Stimulated activated CD4-positive, alpha-beta T cell treated with anti-CD3 and anti-CD28 coated beads, Interleukin-15, amount 100 ng/mL, for 48 hours (primary cell): ENCODE measurements around the gene ABCC1.

Source experiments
- DNase-seq, 2 donors: peaks; one replicate each; pipeline ENCODE4 v3.0.0-alpha.2; 2020; ENCODE audit warnings: low read depth in 2 of 2

ABCC1 gene

DNA sequence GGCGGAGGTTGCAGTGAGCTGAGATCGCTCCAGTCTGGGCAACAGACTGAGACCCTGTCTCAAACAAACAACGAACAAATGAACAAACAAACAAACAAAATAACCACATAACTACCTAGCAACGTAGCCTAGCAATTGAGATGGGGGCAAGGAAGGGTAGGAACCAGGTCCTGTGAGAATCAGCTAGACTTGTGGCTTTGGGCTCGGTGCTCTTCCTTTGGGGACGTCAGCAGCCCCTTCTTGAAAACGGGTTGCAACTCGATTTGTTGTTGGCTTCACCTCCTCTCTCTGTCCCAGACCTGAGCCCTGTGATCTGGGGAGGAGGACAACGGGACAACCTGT, 72.2 kb downstream of the ABCC1 start:
- DNase-seq: no peak

- no peak for DNase-seq
These were observed 72.7 kb downstream of the ABCC1 start for GRCh38 chr16:16021988-16022682.

DNA sequence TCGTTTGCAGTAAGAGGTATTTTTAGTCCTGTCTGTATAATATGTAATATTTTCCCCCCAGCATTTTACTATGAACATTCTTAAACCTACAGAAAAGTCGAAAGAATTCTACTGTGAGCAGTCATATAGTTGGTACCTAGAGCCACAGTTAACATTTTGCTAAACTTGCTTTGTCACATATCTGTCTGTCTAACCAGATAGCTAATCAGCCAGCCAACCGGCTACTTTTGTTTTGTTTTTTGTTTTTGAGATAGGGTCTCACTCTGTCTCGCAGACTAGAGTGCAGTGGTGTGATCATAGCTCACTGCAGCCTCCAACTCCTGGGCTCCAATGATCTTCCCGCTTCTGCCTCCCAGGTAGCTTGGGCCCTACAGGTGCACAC, 73.3 kb downstream of the ABCC1 start:
- no peak for DNase-seq

GRCh38 chr16:16025214-16025968, 76.0 kb downstream of the ABCC1 start:
- DNase-seq: peak; percentile 46 to 51

DNA sequence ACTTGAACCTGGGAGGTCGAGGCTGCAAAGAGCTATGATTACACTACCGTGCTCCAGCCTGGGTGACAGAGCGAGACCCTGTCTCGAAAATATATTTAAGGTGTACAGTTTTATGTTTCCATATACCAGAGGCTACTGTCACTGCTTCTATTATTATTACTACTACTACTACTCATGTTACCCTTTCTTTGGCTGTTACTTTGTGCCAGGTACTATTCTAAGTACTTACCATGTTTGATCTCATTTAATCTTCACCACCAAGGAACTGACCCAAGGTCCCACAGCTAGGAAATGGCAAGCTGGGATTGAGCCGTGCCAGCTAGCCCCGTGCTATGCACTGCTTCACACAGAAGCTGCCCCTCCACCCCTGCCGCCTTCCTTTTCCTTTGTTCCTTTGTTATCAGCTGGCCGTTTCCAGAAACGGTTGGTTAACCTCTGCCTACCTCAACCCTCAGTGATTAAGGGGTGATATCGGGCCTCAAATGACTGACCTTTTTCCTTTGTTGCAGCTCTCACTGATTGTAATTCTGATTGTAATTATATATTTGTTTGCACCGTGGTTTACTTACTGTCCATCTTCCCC, 78.4 kb downstream of the ABCC1 start:
- no peak for DNase-seq

GRCh38 chr16:16028311-16028999, 79.0 kb downstream of the ABCC1 start:
- DNase-seq: no peak

DNA sequence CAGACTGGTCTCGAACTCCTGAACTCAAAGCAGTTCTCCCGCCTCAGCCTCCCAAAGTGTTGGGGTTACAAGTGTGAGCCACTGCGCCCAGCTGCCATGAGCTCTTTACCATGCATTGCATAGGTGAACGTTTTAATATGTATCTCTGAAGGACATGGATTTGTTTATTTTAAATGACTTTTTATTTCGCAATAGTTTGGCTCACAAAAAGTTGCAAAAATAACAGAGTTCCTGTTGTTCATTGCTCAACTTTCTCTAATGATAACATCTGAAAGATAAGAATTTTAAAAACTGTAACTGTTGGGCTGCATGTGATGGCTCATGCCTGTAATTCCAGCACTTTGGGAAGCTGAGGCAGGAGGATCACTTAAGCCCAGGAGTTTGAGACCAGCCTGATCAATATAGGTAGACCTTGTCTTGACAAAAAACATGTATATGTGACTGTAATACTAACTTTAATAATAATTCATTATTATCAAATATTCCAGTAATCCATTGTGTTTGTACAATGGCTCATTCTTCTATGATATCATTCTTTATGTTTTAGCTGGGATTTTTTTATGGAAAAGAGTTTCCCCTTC, 80.1 kb downstream of the ABCC1 start:
- no peak for DNase-seq

GRCh38 chr16:16030449-16030848, 81.0 kb downstream of the ABCC1 start:
- DNase-seq: no peak

DNA sequence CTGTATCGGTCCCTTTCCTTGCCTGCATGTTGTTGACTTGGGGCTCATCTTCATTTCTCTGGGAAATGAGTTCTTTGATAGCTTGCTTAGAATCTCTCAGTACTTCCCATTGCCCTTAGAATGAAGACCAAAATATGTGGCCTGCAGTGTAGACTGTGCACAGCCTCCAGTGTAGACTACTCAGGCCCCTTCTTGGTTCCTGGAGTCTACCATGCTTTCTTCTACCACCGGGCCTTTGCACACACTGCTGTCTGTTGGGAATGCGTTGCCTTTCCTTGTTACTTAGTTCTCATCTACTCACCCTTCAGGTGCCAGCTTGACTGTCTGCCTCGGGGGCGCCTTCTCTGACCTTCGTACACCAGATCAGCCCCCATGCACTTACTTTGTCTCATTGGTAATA, 82.0 kb downstream of the ABCC1 start:
- no peak for DNase-seq

DNA sequence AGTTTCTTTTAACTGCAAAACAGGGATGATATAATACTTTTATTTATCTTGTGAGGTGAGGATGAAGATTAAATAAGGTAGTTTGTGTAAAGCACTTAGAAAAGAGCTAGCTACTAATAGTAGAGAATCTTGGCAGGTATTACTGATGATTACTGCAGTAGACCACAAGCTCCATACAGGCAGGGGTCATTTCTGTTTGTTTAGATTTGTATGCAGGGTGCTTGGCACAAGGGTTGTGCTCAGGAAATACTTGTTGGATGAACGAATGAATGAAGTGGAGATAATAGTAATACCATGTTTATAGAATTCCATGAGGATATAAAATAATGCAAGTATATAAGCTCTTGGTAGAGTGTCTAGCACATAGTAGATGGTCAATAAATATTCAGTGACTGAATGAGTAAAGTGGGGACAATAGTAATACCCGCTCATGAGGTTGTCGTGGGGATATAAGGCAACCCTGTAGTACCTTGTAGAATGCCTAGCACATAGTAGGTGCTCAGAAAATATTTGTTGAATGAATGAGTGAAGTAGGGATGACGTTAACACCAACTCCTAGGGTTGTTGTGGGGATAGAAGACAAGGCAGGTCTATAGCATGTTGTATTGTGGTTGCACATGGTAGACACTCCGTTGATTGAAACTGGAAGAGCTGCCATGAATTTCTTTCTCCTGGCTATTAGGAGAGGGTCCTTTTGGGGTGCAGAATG, 83.0 kb downstream of the ABCC1 start:
- no peak for DNase-seq

DNA sequence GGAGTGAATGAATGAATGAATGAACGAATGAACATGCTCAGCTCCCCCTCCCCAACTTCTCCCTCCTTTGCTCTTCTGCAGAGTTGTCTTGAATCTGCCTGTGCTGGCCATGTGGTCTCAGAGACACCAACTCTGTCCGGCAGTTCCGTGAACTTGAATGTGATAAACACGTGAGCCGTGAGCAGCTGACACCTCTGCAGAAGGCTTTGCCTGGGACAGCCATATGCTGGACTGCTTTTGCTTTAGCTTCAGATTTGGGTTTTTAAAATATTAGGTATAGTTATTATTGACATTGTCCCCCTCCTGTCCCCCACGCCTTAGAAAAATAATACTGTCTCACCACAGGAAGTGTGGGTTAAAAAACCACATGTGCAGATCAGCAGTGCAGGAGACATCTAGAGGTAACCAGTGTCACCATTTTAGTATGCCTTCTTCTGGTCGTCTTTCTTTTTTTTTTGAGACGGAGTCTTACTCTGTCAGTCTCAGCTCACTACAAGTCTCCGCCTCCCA, 83.8 kb downstream of the ABCC1 start:
- DNase-seq: no peak

DNA sequence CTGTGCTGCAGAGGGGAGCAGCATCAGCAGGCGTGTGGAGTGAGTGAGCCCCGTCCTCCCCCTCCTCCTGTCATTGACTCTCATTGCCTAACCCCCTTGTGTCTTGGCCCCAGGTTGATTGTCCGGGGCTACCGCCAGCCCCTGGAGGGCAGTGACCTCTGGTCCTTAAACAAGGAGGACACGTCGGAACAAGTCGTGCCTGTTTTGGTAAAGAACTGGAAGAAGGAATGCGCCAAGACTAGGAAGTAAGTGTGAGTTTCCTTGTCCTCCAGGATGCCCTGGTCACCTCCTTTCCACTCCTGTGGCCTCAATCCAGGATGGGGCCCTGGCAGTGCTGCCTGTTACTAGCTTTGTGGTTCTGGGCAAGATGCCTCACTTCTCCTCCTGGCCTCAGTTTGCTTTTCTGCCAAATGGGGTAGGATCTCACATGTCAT, 87.0 kb downstream of the ABCC1 start:
- no peak for DNase-seq

GRCh38 chr16:16037521-16037920, 88.1 kb downstream of the ABCC1 start:
- DNase-seq: no peak

DNA sequence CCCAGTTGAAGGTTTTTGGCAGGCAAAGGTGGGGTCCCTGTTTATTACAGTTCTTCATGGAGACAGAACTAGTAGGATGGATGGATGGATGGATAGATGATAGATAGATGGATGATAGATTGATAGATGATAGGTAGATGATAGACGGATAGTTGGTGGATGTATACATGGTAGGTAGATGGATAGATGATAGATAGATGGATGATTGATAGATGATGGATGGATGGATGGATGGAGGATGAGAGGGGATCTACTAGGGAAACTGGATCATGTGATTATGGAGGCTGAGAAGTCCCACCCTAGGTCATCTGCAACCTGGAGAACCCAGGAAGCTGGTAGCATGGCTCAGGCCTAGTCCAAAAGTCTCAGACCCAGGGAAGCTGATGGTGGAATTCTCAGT, 88.6 kb downstream of the ABCC1 start:
- no peak for DNase-seq

DNA sequence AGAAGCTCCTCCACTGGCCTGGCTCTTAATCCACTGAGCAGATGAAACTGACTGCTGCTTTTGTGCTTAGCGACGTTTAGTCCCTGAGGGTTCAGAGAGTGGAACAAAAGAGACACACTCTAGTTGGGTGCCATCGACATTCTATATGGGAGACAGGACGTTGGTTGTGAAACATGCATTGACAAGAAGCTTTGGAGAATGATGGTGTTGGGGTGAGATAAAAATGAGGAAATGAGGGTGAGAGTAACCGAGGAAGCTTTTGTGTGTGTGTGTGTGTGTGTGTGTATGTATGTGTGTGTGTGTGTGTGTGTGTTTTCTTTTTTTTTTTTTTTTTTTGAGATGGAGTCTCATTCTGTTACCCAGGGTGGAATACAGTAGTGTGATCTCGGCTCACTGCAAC, 89.5 kb downstream of the ABCC1 start:
- no peak for DNase-seq

GRCh38 chr16:16041196-16041892, 91.9 kb downstream of the ABCC1 start:
- DNase-seq: no peak

DNA sequence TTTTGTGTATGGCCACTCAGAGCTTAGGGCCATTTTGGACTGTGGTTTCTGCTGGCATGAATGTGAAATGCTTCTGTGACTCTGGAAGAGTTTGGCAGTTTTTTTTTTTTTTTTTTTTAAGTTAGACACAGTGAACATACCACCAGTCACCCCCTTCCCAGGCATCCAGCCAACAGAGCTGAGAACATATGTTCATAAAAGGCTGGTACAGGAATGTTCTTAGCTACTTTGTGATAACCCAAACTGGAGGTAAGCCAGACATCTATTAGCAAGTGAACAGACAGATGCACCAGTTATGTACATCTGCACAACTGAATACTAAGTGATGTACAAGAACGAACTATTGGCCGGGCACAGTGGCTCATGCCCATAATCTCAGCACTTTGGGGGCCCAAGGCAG, 92.7 kb downstream of the ABCC1 start:
- no peak for DNase-seq

- no peak for DNase-seq
These were observed 95.9 kb downstream of the ABCC1 start for GRCh38 chr16:16045296-16045695.

DNA sequence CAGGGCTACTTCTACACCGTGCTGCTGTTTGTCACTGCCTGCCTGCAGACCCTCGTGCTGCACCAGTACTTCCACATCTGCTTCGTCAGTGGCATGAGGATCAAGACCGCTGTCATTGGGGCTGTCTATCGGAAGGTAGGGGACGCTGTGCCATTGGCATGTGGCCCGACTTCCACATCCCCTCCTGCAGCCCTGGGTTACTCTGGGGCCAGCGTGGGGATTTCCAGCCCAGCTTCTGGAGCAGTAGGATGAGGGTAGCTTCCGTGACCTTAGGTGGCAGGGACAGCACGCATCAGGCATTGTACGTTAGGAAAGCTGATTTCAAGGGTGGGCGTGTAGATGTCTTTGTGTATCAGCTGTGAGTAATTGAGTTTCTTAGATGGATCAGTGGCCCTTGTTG, 96.5 kb downstream of the ABCC1 start:
- DNase-seq: no peak

GRCh38 chr16:16047761-16048160, 98.3 kb downstream of the ABCC1 start:
- no peak for DNase-seq
